Stimulated activated naive B cell treated with anti-CD40 and anti-IgM and Interleukin-4, amounts not matched to agents 10 μg/mL and 1 μg/mL and 100 μg/mL, for 72 hours (primary cell): Measurements from ENCODE around the gene KSR1.

Experiments
- ATAC-seq, 2 donors: fragments of 150-1000 bp; cut with Tn5 transposase; replicated peaks; 2 replicates each; pipeline ENCODE4 v1.10.0; 2021; ENCODE audit warnings: moderate library complexity in 1 of 2
- DNase-seq: peaks from one replicate; pipeline ENCODE4 v3.0.0; 2021
- H3K27ac Mint-ChIP-seq: one replicate; pipeline ENCODE4 v1.8.0; 2022; ENCODE audit warnings: mild to moderate bottlenecking, mixed read lengths
- H3K27me3 Mint-ChIP-seq, 2 donors: one replicate each; pipeline ENCODE4 v1.8.0; 2022; ENCODE audit warnings: mixed read lengths in 2 of 2
- H3K36me3 Mint-ChIP-seq, 2 donors: one replicate each; pipeline ENCODE4 v1.8.0; 2022; ENCODE audit warnings: mixed read lengths in 2 of 2, mild to moderate bottlenecking in 1 of 2
- H3K4me1 Mint-ChIP-seq, 2 donors: one replicate each; pipeline ENCODE4 v1.8.0; 2022; ENCODE audit warnings: mixed read lengths in 2 of 2, mild to moderate bottlenecking in 1 of 2
- H3K4me3 Mint-ChIP-seq, 2 donors: one replicate each; pipeline ENCODE4 v1.8.0; 2022; ENCODE audit warnings: mild to moderate bottlenecking in 2 of 2, mixed read lengths in 2 of 2, moderate library complexity in 1 of 2
- H3K9me3 Mint-ChIP-seq, 2 donors: one replicate each; pipeline ENCODE4 v1.8.0; 2022; ENCODE audit warnings: mixed read lengths in 2 of 2, mild to moderate bottlenecking in 1 of 2

KSR1 gene

DNA sequence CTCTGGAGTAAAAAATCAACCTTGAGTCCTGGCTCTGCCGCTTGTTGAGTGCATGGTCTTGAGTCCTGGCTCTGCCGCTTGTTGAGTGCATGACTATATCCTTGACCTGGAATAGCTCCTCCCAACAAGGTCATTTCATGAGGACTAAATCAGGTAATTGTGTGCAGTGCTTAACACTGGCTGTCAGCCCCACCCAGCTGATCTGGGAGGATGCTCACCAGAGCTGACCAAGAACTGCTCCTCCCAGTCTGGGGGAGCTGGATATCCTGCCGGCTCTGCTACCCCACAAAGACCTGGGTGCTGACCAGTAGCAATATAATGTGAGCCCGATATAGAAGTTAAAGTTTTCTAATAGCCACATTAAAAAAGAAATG is 154.0 kb downstream of the KSR1 start:
- no peaks in the 10 kb centered on the region for H3K27me3 Mint-ChIP-seq
- peaks cover 48 to 51% of the 10 kb centered on the region in 2 donors for H3K36me3 Mint-ChIP-seq
- no peak for ATAC-seq
- H3K27ac Mint-ChIP-seq = no peak overlapping the region
- no peak overlapping the region for H3K4me3 Mint-ChIP-seq
- no peaks in the 10 kb centered on the region for H3K9me3 Mint-ChIP-seq
- DNase-seq = no peak
- peaks cover 0 to 3% of the 10 kb centered on the region in 2 donors for H3K4me1 Mint-ChIP-seq

- Mint-ChIP-seq H3K27ac (no peak overlapping the region), H3K9me3 (peaks cover 0 to 2% of the 10 kb centered on the region in 2 donors), H3K4me3 (no peak overlapping the region), H3K36me3 (peaks cover 56 to 57% of the 10 kb centered on the region in 2 donors), H3K27me3 (no peaks in the 10 kb centered on the region), H3K4me1 (peaks cover 10 to 12% of the 10 kb centered on the region in 2 donors)
- ATAC-seq (no peak), DNase-seq (no peak)
Measured at GRCh38 chr17:27612160-27612770, 156.0 kb downstream of the KSR1 start.

GRCh38 chr17:27613433-27613832 is 157.2 kb downstream of the KSR1 start:
- Mint-ChIP-seq H3K27ac (no peak overlapping the region), H3K9me3 (peaks cover 0 to 2% of the 10 kb centered on the region in 2 donors), H3K4me1 (peaks cover 9 to 12% of the 10 kb centered on the region in 2 donors), H3K4me3 (no peak overlapping the region), H3K36me3 (peaks cover 56 to 66% of the 10 kb centered on the region in 2 donors), H3K27me3 (no peaks in the 10 kb centered on the region)
- ATAC-seq = no peak
- DNase-seq = no peak

- peaks cover 9 to 12% of the 10 kb centered on the region in 2 donors for H3K4me1 Mint-ChIP-seq
- H3K27ac Mint-ChIP-seq = no peak overlapping the region
- H3K4me3 Mint-ChIP-seq = no peak overlapping the region
- DNase-seq (no peak), ATAC-seq (no peak)
- H3K27me3 Mint-ChIP-seq = no peaks in the 10 kb centered on the region
- peaks cover 44 to 64% of the 10 kb centered on the region in 2 donors for H3K36me3 Mint-ChIP-seq
- H3K9me3 Mint-ChIP-seq = peaks cover 0 to 2% of the 10 kb centered on the region in 2 donors
Measured at GRCh38 chr17:27615121-27615520, 158.9 kb downstream of the KSR1 start.

GRCh38 chr17:27616414-27616813 is 160.2 kb downstream of the KSR1 start:
- no peak overlapping the region for H3K4me3 Mint-ChIP-seq
- ATAC-seq = no peak

GRCh38 chr17:27618417-27618816 is 162.2 kb downstream of the KSR1 start:
- peaks cover 41 to 71% of the 10 kb centered on the region in 2 donors for H3K36me3 Mint-ChIP-seq
- H3K4me1 Mint-ChIP-seq = peaks cover 19 to 21% of the 10 kb centered on the region in 2 donors
- H3K27me3 Mint-ChIP-seq = no peaks in the 10 kb centered on the region
- DNase-seq = no peak
- ATAC-seq = no peak
- no peak overlapping the region for H3K27ac Mint-ChIP-seq
- peaks cover 0 to 2% of the 10 kb centered on the region in 2 donors for H3K9me3 Mint-ChIP-seq
- H3K4me3 Mint-ChIP-seq = no peak overlapping the region

More at GRCh38 chr17:27616414-27616813, 160.2 kb downstream of the KSR1 start:
- Mint-ChIP-seq H3K27ac (peak overlapping the region; percentile 67), H3K36me3 (peaks cover 46 to 65% of the 10 kb centered on the region in 2 donors), H3K9me3 (peaks cover 0 to 2% of the 10 kb centered on the region in 2 donors), H3K27me3 (no peaks in the 10 kb centered on the region), H3K4me1 (peaks cover 15 to 20% of the 10 kb centered on the region in 2 donors)
- DNase-seq = no peak

- no peaks in the 10 kb centered on the region for H3K9me3 Mint-ChIP-seq
- DNase-seq = no peak
- ATAC-seq = no peak
- H3K4me1 Mint-ChIP-seq = peaks cover 19 to 21% of the 10 kb centered on the region in 2 donors
- no peaks in the 10 kb centered on the region for H3K27me3 Mint-ChIP-seq
- peak overlapping the region; percentile 68 for H3K27ac Mint-ChIP-seq
- peaks cover 31 to 64% of the 10 kb centered on the region in 2 donors for H3K36me3 Mint-ChIP-seq
- no peak overlapping the region for H3K4me3 Mint-ChIP-seq
Measured at GRCh38 chr17:27620721-27621120, 164.5 kb downstream of the KSR1 start.

DNA sequence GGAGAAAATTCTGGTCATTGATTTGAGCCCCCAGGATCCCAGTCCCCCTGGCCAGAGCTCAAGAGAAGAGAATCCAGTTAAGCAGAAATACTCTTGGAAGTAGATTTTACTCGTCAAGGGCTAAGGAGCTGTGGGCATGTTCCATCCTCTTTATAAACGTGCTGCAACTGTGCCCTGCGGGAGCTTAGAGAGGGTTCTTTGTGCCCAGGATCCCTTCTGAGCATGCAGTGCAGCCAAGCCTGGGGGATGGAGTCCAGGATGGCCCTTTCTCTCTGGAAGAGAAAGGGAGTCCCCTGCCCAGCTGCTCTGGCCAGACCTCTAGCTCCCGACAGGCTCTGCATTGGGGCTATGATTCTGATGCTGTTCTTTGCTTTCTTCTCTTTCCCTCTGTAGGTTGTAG is 165.3 kb downstream of the KSR1 start:
- peak overlapping the region; percentile 25 for H3K27ac Mint-ChIP-seq
- ATAC-seq (no peak), DNase-seq (no peak)
- H3K27me3 Mint-ChIP-seq = no peaks in the 10 kb centered on the region
- H3K36me3 Mint-ChIP-seq = peaks cover 28 to 59% of the 10 kb centered on the region in 2 donors
- no peak overlapping the region for H3K4me3 Mint-ChIP-seq
- H3K9me3 Mint-ChIP-seq = no peaks in the 10 kb centered on the region
- peaks cover 13 to 14% of the 10 kb centered on the region in 2 donors for H3K4me1 Mint-ChIP-seq

DNA sequence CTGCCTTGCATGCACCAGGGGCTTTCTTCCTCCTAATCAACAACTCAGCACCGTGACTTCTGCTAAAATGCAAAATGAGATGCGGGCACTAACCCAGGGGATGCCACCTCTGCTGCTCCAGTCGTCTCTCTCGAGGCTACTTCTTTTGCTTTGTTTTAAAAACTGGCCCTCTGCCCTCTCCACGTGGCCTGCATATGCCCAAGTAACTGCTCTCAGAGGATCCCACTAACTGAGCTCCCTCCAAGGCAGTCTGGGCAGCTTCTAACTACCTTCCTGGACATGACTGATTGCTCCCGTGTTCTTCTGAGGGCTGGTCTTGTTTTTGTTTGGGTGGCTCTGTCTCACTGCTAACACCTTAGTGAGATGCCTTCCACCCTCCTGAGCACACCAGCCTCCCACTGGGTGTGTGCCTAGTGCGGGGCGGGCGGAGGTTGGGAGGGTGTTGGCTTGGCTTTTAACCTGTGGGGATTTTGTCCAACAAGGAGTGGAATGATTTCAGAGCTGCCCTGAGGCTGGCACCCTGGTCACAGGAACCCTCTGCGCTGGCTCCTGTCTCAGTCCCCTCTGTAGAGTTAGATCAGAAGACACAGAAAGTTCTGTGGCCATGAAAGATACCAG is 165.8 kb downstream of the KSR1 start:
- peak overlapping the region; percentile 25 for H3K27ac Mint-ChIP-seq
- peaks cover 10 to 12% of the 10 kb centered on the region in 2 donors for H3K4me1 Mint-ChIP-seq
- peaks cover 28 to 54% of the 10 kb centered on the region in 2 donors for H3K36me3 Mint-ChIP-seq
- no peak for DNase-seq
- ATAC-seq = peak; percentile 39 to 41
- no peaks in the 10 kb centered on the region for H3K9me3 Mint-ChIP-seq
- no peaks in the 10 kb centered on the region for H3K27me3 Mint-ChIP-seq
- H3K4me3 Mint-ChIP-seq = no peak overlapping the region

- ATAC-seq = no peak
- Mint-ChIP-seq H3K9me3 (no peaks in the 10 kb centered on the region), H3K4me3 (no peak overlapping the region), H3K27me3 (no peaks in the 10 kb centered on the region), H3K27ac (no peak overlapping the region), H3K4me1 (peaks cover 10 to 12% of the 10 kb centered on the region in 2 donors), H3K36me3 (peaks cover 24 to 46% of the 10 kb centered on the region in 2 donors)
- DNase-seq = no peak
Measured at GRCh38 chr17:27622986-27623385, 166.7 kb downstream of the KSR1 start.

DNA sequence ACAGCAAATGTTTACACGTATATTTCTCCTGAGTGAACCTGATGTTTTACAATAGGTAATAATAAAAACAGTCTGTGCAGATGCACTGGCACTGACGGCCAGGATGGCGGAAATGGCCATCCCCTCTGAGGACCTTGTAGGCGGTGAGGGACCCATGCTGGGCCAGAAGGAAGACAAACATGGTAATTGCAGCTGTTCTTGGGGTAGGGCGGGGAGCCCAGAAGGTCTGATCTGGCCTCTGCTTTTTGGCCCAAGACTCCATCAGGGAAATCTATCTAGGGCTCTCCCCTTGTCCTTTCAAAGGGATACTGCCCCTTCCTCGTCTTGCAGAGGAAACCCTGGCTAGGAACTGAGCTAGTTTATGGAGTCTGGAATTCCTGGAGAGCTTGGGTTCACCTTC is 167.4 kb downstream of the KSR1 start:
- H3K4me1 Mint-ChIP-seq = peaks cover 10 to 12% of the 10 kb centered on the region in 2 donors
- no peak for DNase-seq
- no peak overlapping the region for H3K27ac Mint-ChIP-seq
- H3K4me3 Mint-ChIP-seq = no peak overlapping the region
- no peaks in the 10 kb centered on the region for H3K9me3 Mint-ChIP-seq
- ATAC-seq = no peak
- no peaks in the 10 kb centered on the region for H3K27me3 Mint-ChIP-seq
- H3K36me3 Mint-ChIP-seq = peaks cover 22 to 41% of the 10 kb centered on the region in 2 donors

GRCh38 chr17:27624539-27624938 is 168.3 kb downstream of the KSR1 start:
- H3K4me1 Mint-ChIP-seq = peaks cover 14% of the 10 kb centered on the region in 2 donors

DNA sequence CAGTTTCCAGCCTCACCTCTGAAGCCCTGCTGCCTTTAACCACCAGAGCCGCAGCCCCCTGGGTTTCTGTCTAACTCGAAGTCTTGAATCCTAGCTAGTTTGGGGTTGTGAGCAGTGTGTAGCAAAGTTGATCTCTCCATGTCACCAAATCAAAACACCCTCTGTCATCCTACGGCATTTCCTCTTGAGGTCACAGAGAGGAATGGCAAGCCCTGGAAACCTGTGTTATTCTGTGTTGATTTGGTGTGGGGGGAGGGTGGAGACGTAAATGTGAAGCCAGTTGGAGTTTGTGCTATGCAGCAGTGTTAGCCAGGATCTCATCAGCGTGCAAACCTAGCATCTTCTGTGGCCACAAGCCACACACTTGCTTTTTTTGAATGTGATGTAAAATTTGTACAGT is 169.6 kb downstream of the KSR1 start:
- H3K9me3 Mint-ChIP-seq = no peaks in the 10 kb centered on the region
- ATAC-seq (no peak), DNase-seq (no peak)
- H3K36me3 Mint-ChIP-seq = peaks cover 17 to 31% of the 10 kb centered on the region in 2 donors
- no peaks in the 10 kb centered on the region for H3K27me3 Mint-ChIP-seq
- H3K4me3 Mint-ChIP-seq = no peak overlapping the region
- no peak overlapping the region for H3K27ac Mint-ChIP-seq
- H3K4me1 Mint-ChIP-seq = peaks cover 14% of the 10 kb centered on the region in 2 donors

More at GRCh38 chr17:27624539-27624938, 168.3 kb downstream of the KSR1 start:
- no peaks in the 10 kb centered on the region for H3K9me3 Mint-ChIP-seq
- no peak for DNase-seq
- H3K27ac Mint-ChIP-seq = no peak overlapping the region
- H3K36me3 Mint-ChIP-seq = peaks cover 20 to 37% of the 10 kb centered on the region in 2 donors
- H3K27me3 Mint-ChIP-seq = no peaks in the 10 kb centered on the region
- no peak for ATAC-seq
- no peak overlapping the region for H3K4me3 Mint-ChIP-seq

GRCh38 chr17:27627514-27627913 is 171.3 kb downstream of the KSR1 start:
- no peaks in the 10 kb centered on the region for H3K27me3 Mint-ChIP-seq
- H3K4me3 Mint-ChIP-seq = no peak overlapping the region
- H3K36me3 Mint-ChIP-seq = peaks cover 17 to 20% of the 10 kb centered on the region in 2 donors
- DNase-seq = no peak
- ATAC-seq = no peak
- H3K4me1 Mint-ChIP-seq = peaks cover 17 to 23% of the 10 kb centered on the region in 2 donors
- no peak overlapping the region for H3K27ac Mint-ChIP-seq
- no peaks in the 10 kb centered on the region for H3K9me3 Mint-ChIP-seq

DNA sequence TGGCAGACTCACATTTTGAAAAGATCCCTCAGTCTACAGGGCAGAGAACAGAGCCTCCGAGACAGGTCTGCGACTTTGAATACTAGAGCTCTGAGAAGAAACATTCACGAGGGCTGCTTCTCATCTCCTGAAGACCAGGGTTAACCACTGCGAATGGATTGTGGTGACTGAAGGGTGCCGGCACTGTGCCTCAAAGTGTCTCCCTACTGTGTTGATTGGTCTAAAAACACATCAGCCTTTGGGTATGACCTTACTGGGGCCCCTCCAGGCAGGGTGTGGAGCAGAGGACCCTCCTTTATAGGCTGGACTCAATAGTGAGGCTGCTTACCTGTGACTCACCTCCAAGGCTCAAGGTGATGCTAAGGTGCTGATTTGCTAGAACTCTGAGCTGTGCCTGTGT is 172.1 kb downstream of the KSR1 start:
- Mint-ChIP-seq H3K27me3 (no peaks in the 10 kb centered on the region), H3K4me3 (no peak overlapping the region), H3K27ac (no peak overlapping the region), H3K36me3 (peaks cover 12 to 22% of the 10 kb centered on the region in 2 donors), H3K9me3 (no peaks in the 10 kb centered on the region), H3K4me1 (peaks cover 24 to 32% of the 10 kb centered on the region in 2 donors)
- ATAC-seq = no peak
- DNase-seq = no peak
